ENCODE results near the gene FGA. TPM values are rescaled to one million over a fixed set of nuclear protein-coding genes. Genes with fewer than 3 reads are reported as not detected.

Gene FGA
- total RNA-seq, 4 donors from 2014 or later: not detected

Small RNAs within 50 kb of the gene (small RNA-seq; reads per million reads assigned to genes)
- gene RNU6-1285P: not detected

Other genes with a start within 250 kb of the FGA start
- gene DCHS2, start 98.9 kb downstream of the FGA start, total RNA-seq: 1 to 10 TPM in 2 of 4 donors, under 1 TPM in 2; 0.06 to 2.0 (median 0.72) TPM
- gene PLRG1, start 40.3 kb downstream of the FGA start, total RNA-seq: 10 to 100 TPM; 39.2 to 54.7 (median 41.2) TPM
- gene FGB, start 27.7 kb downstream of the FGA start, total RNA-seq: not detected
- gene FGG, start 21.9 kb upstream of the FGA start, total RNA-seq: under 1 TPM in 1 of 4 donors, not detected in 3; 0.31 TPM
- 1 to 10 TPM in 2 of 4 donors, not detected in 2; 1.7 to 2.4 TPM for gene LRAT, start 153.3 kb upstream of the FGA start, total RNA-seq
- under 1 TPM in 1 of 4 donors, not detected in 3; 0.19 TPM for gene RBM46, start 190.5 kb upstream of the FGA start, total RNA-seq

Data from omental fat pad (tissue), 4 donors.